KMS-11 (cell line): Measurements from ENCODE around the gene SORL1-AS1.

Source experiments
- H2AFZ ChIP-seq: fragments of 200-600 bp; sonication (generic); 2 replicates; pipeline ENCODE4 v1.6.1; 2016; ENCODE audit warnings: antibody characterized with exemption, mixed run types, low read depth
- H3K27ac ChIP-seq: fragments of 200-600 bp; sonication (generic); 2 replicates; pipeline ENCODE4 v1.6.1; 2016; ENCODE audit warnings: mild to moderate bottlenecking, mixed run types
- H3K27me3 ChIP-seq: fragments of 200-600 bp; sonication (generic); 2 replicates; pipeline ENCODE4 v1.6.1; 2017; ENCODE audit warnings: mild to moderate bottlenecking, low read depth, mixed run types, moderate library complexity; ENCODE audit not compliant: insufficient read depth
- H3K36me3 ChIP-seq: fragments of 200-600 bp; sonication (generic); 2 replicates; pipeline ENCODE4 v1.6.1; 2017; ENCODE audit warnings: mild to moderate bottlenecking, mixed run types; ENCODE audit not compliant: insufficient read depth
- H3K4me1 ChIP-seq: fragments of 200-600 bp; sonication (generic); 2 replicates; pipeline ENCODE4 v1.6.1; 2016; ENCODE audit warnings: mild to moderate bottlenecking, low read depth, mixed run types; ENCODE audit not compliant: poor library complexity, severe bottlenecking
- H3K4me2 ChIP-seq: fragments of 200-600 bp; sonication (generic); 2 replicates; pipeline ENCODE4 v1.7.0; 2016; ENCODE audit warnings: mild to moderate bottlenecking, mixed run types
- H3K4me3 ChIP-seq: fragments of 200-600 bp; sonication (generic); IDR thresholded peaks from 2 replicates; pipeline ENCODE4 v1.6.1; 2017; ENCODE audit warnings: low read depth, low read length, mixed read lengths; ENCODE audit not compliant: insufficient read depth
- H3K79me2 ChIP-seq: fragments of 200-600 bp; sonication (generic); 2 replicates; pipeline ENCODE4 v1.6.1; 2016; ENCODE audit warnings: low read depth, mixed run types; ENCODE audit not compliant: insufficient read depth
- H3K9ac ChIP-seq: fragments of 200-600 bp; sonication (generic); 2 replicates; pipeline ENCODE4 v1.6.1; 2016; ENCODE audit warnings: mild to moderate bottlenecking, mixed run types
- H4K20me1 ChIP-seq: fragments of 200-600 bp; sonication (generic); 2 replicates; pipeline ENCODE4 v1.6.1; 2016; ENCODE audit warnings: mild to moderate bottlenecking, mixed run types; ENCODE audit not compliant: insufficient read depth
- CTCF ChIP-seq: fragments of 200-600 bp; sonication (generic); conservative IDR thresholded peaks from 2 replicates; pipeline ENCODE4 v1.6.1; 2017; ENCODE audit warnings: low read depth, mild to moderate bottlenecking, antibody characterized with exemption, low read length, moderate library complexity, mixed read lengths

SORL1-AS1 gene

GRCh38 chr11:121467965-121468364 is 15.2 kb upstream of the SORL1-AS1 start:
- Histone ChIP-seq H4K20me1 (no peaks in the 10 kb centered on the region), H3K27ac (no peak overlapping the region), H2AFZ (no peak overlapping the region), H3K79me2 (no peaks in the 10 kb centered on the region), H3K4me2 (no peak overlapping the region), H3K27me3 (no peaks in the 10 kb centered on the region), H3K4me1 (no peaks in the 10 kb centered on the region), H3K9ac (no peak overlapping the region), H3K36me3 (no peaks in the 10 kb centered on the region), H3K4me3 (no peak overlapping the region)
- no peak for TF ChIP-seq CTCF

- Histone ChIP-seq H3K27ac (no peak overlapping the region), H3K9ac (no peak overlapping the region), H2AFZ (no peak overlapping the region), H4K20me1 (no peaks in the 10 kb centered on the region), H3K4me3 (no peak overlapping the region), H3K4me2 (no peak overlapping the region), H3K27me3 (no peaks in the 10 kb centered on the region), H3K36me3 (no peaks in the 10 kb centered on the region), H3K79me2 (no peaks in the 10 kb centered on the region), H3K4me1 (no peaks in the 10 kb centered on the region)
- TF ChIP-seq CTCF, result no peak
Observed at GRCh38 chr11:121467471-121467870, 14.7 kb upstream of the SORL1-AS1 start.

GRCh38 chr11:121466063-121466794 is 13.5 kb upstream of the SORL1-AS1 start:
- no peaks in the 10 kb centered on the region for H3K79me2 ChIP-seq

GRCh38 chr11:121465709-121466062 is 12.9 kb upstream of the SORL1-AS1 start:
- no peaks in the 10 kb centered on the region for H3K4me1 ChIP-seq
- H4K20me1 ChIP-seq, result no peaks in the 10 kb centered on the region
- H3K27me3 ChIP-seq, result no peaks in the 10 kb centered on the region
- no peaks in the 10 kb centered on the region for H3K79me2 ChIP-seq
- H3K9ac ChIP-seq, result no peak overlapping the region
- no peak overlapping the region for H3K4me2 ChIP-seq
- no peak overlapping the region for H3K4me3 ChIP-seq
- no peak for TF ChIP-seq CTCF
- H2AFZ ChIP-seq, result no peak overlapping the region
- H3K36me3 ChIP-seq, result no peaks in the 10 kb centered on the region
- H3K27ac ChIP-seq, result no peak overlapping the region

More at GRCh38 chr11:121466063-121466794, 13.5 kb upstream of the SORL1-AS1 start:
- no peak overlapping the region for H2AFZ ChIP-seq
- H4K20me1 ChIP-seq, result no peaks in the 10 kb centered on the region
- H3K9ac ChIP-seq, result no peak overlapping the region
- no peaks in the 10 kb centered on the region for H3K36me3 ChIP-seq
- H3K27ac ChIP-seq, result no peak overlapping the region
- no peaks in the 10 kb centered on the region for H3K4me1 ChIP-seq
- no peak for TF ChIP-seq CTCF
- no peak overlapping the region for H3K4me2 ChIP-seq
- H3K27me3 ChIP-seq, result no peaks in the 10 kb centered on the region
- H3K4me3 ChIP-seq, result no peak overlapping the region
